HUES48 (cell line): ENCODE results near the gene FITM1.

Experiments
- H3K27ac ChIP-seq: one replicate; pipeline ENCODE4 v1.7.0; 2013; ENCODE audit warnings: low read depth, low read length, inconsistent platforms
- H3K27me3 ChIP-seq: 2 replicates; pipeline ENCODE4 v1.6.1; 2013; ENCODE audit warnings: mild to moderate bottlenecking, low read length; ENCODE audit not compliant: control insufficient read depth, insufficient read depth
- H3K36me3 ChIP-seq: 2 replicates; pipeline ENCODE4 v1.6.1; 2013; ENCODE audit warnings: low read length; ENCODE audit not compliant: control insufficient read depth, insufficient read depth
- H3K4me1 ChIP-seq: 2 replicates; pipeline ENCODE4 v1.6.1; 2013; ENCODE audit warnings: mild to moderate bottlenecking, low read length; ENCODE audit not compliant: control insufficient read depth, insufficient read depth
- H3K4me3 ChIP-seq: 2 replicates; pipeline ENCODE4 v1.5.1; 2013; ENCODE audit warnings: mild to moderate bottlenecking, low read depth, low read length
- H3K9ac ChIP-seq: 2 replicates; pipeline ENCODE4 v1.6.1; 2013; ENCODE audit warnings: mild to moderate bottlenecking, low read depth, low read length, moderate library complexity
- H3K9me3 ChIP-seq: 2 replicates; pipeline ENCODE4 v1.6.1; 2013; ENCODE audit warnings: low read length; ENCODE audit not compliant: control insufficient read depth, insufficient read depth

The FITM1 gene

GRCh38 chr14:24145219-24145618 lies 14.8 kb downstream of the FITM1 start:
- H3K4me1 ChIP-seq, result peaks cover 15% of the 10 kb centered on the region
- H3K27ac ChIP-seq, result no peak overlapping the region
- peaks cover 41% of the 10 kb centered on the region for H3K36me3 ChIP-seq
- no peaks in the 10 kb centered on the region for H3K27me3 ChIP-seq
- H3K4me3 ChIP-seq, result peak overlapping the region; percentile 78; the same call in 1 of the 2 replicates
- H3K9ac ChIP-seq, result no peak overlapping the region
- no peaks in the 10 kb centered on the region for H3K9me3 ChIP-seq

- H3K4me3 ChIP-seq, result peak overlapping the region; percentile 78
- peaks cover 15% of the 10 kb centered on the region for H3K4me1 ChIP-seq
- no peaks in the 10 kb centered on the region for H3K9me3 ChIP-seq
- peak overlapping the region; percentile 76 for H3K27ac ChIP-seq
- peaks cover 47% of the 10 kb centered on the region for H3K36me3 ChIP-seq
- no peaks in the 10 kb centered on the region for H3K27me3 ChIP-seq
- H3K9ac ChIP-seq, result peak overlapping the region; percentile 45
Observed at GRCh38 chr14:24145690-24146452, 15.4 kb downstream of the FITM1 start.

- peaks cover 15% of the 10 kb centered on the region for H3K4me1 ChIP-seq
- H3K9ac ChIP-seq, result peak within 1 kb of the TSS; percentile 54
- H3K27ac ChIP-seq, result peak within 1 kb of the TSS; percentile 79
- peak within 1 kb of the TSS; percentile 90 for H3K4me3 ChIP-seq
- no peaks in the 10 kb centered on the region for H3K27me3 ChIP-seq
- peaks cover 54% of the 10 kb centered on the region for H3K36me3 ChIP-seq
- no peaks in the 10 kb centered on the region for H3K9me3 ChIP-seq
Observed at GRCh38 chr14:24146453-24146977, 16.1 kb downstream of the FITM1 start, which contains the start of gene PSME2. Gene PSME2 (minus strand): TSS chr14:24146610. CDS start chr14:24146581, 29 bp downstream.

- peak within 1 kb of the TSS; percentile 79 for H3K27ac ChIP-seq
- peaks cover 60% of the 10 kb centered on the region for H3K36me3 ChIP-seq
- no peaks in the 10 kb centered on the region for H3K9me3 ChIP-seq
- H3K27me3 ChIP-seq, result no peaks in the 10 kb centered on the region
- peak within 1 kb of the TSS; percentile 90 for H3K4me3 ChIP-seq
- peak within 1 kb of the TSS; percentile 54 for H3K9ac ChIP-seq
- H3K4me1 ChIP-seq, result peaks cover 15% of the 10 kb centered on the region
Observed at GRCh38 chr14:24146978-24147760, 16.7 kb downstream of the FITM1 start, which contains the start of gene RNF31. Gene RNF31 (plus strand): TSS chr14:24147498. CDS start chr14:24147699, 201 bp downstream.

GRCh38 chr14:24147761-24148428 lies 17.4 kb downstream of the FITM1 start:
- Histone ChIP-seq H3K4me3 (peak overlapping the region; percentile 90), H3K9me3 (no peaks in the 10 kb centered on the region), H3K27me3 (no peaks in the 10 kb centered on the region), H3K9ac (peak overlapping the region; percentile 32; the same call in 1 of the 2 replicates), H3K36me3 (peaks cover 63% of the 10 kb centered on the region), H3K4me1 (peaks cover 15% of the 10 kb centered on the region), H3K27ac (peak overlapping the region; percentile 56)

GRCh38 chr14:24149302-24149969 lies 19.0 kb downstream of the FITM1 start:
- Histone ChIP-seq H3K9me3 (no peaks in the 10 kb centered on the region), H3K4me1 (peaks cover 15% of the 10 kb centered on the region), H3K9ac (no peak overlapping the region), H3K27me3 (no peaks in the 10 kb centered on the region), H3K36me3 (peaks cover 55% of the 10 kb centered on the region), H3K27ac (no peak overlapping the region), H3K4me3 (no peak overlapping the region)

- Histone ChIP-seq H3K4me3 (no peak overlapping the region), H3K9ac (no peak overlapping the region), H3K27ac (no peak overlapping the region), H3K9me3 (no peaks in the 10 kb centered on the region), H3K27me3 (no peaks in the 10 kb centered on the region), H3K36me3 (peaks cover 55% of the 10 kb centered on the region), H3K4me1 (peaks cover 15% of the 10 kb centered on the region)
Observed at GRCh38 chr14:24150061-24150460, 19.6 kb downstream of the FITM1 start.

- no peak overlapping the region for H3K27ac ChIP-seq
- H3K9me3 ChIP-seq, result no peaks in the 10 kb centered on the region
- peaks cover 60% of the 10 kb centered on the region for H3K36me3 ChIP-seq
- H3K9ac ChIP-seq, result no peak overlapping the region
- peaks cover 12% of the 10 kb centered on the region for H3K4me1 ChIP-seq
- H3K4me3 ChIP-seq, result no peak overlapping the region
- H3K27me3 ChIP-seq, result no peaks in the 10 kb centered on the region
Observed at GRCh38 chr14:24150567-24150966, 20.1 kb downstream of the FITM1 start.

- Histone ChIP-seq H3K36me3 (peaks cover 64% of the 10 kb centered on the region), H3K9me3 (no peaks in the 10 kb centered on the region)
Observed at GRCh38 chr14:24150993-24151392, 20.5 kb downstream of the FITM1 start.

GRCh38 chr14:24151404-24152080 lies 21.1 kb downstream of the FITM1 start:
- peaks cover 7% of the 10 kb centered on the region for H3K4me1 ChIP-seq
- no peak overlapping the region for H3K4me3 ChIP-seq
- no peaks in the 10 kb centered on the region for H3K9me3 ChIP-seq
- H3K27me3 ChIP-seq, result no peaks in the 10 kb centered on the region
- H3K27ac ChIP-seq, result no peak overlapping the region
- H3K36me3 ChIP-seq, result peaks cover 68% of the 10 kb centered on the region
- H3K9ac ChIP-seq, result no peak overlapping the region

More at GRCh38 chr14:24150993-24151392, 20.5 kb downstream of the FITM1 start:
- no peak overlapping the region for H3K9ac ChIP-seq
- peaks cover 8% of the 10 kb centered on the region for H3K4me1 ChIP-seq
- H3K27ac ChIP-seq, result no peak overlapping the region
- H3K27me3 ChIP-seq, result no peaks in the 10 kb centered on the region
- H3K4me3 ChIP-seq, result no peak overlapping the region
